ENCODE data around the gene NKAIN2.

- no peak for TF ChIP-seq CREB5 (CRISPR knock-in tag; IDR thresholded peaks at IDR 0.05; ENCODE audit: low read depth)
- TF ChIP-seq BACH2 (CRISPR knock-in tag; IDR thresholded peaks at IDR 0.05; ENCODE audit: borderline replicate concordance): no peak
- TF ChIP-seq TCF4 (CRISPR knock-in tag; IDR thresholded peaks at IDR 0.05; ENCODE audit: borderline replicate concordance): no peak
- no peak for TF ChIP-seq ZC3H10 (CRISPR knock-in tag; IDR thresholded peaks at IDR 0.05)
- TF ChIP-seq RARB (CRISPR knock-in tag; IDR thresholded peaks at IDR 0.05): no peak
- TF ChIP-seq ARNTL (CRISPR knock-in tag; IDR thresholded peaks at IDR 0.05; ENCODE audit: borderline replicate concordance, low read depth): no peak
- no peak for TF ChIP-seq ISL1 (CRISPR knock-in tag; IDR thresholded peaks at IDR 0.05)
- no peak for TF ChIP-seq ZNF70 (CRISPR knock-in tag; IDR thresholded peaks at IDR 0.05)
- TF ChIP-seq ZNF8 (CRISPR knock-in tag; IDR thresholded peaks at IDR 0.05): no peak
- TF ChIP-seq TSHZ2 (CRISPR knock-in tag; IDR thresholded peaks at IDR 0.05): no peak
- TF ChIP-seq PATZ1 (CRISPR knock-in tag; IDR thresholded peaks at IDR 0.05; ENCODE audit: borderline replicate concordance): no peak
- no peak for TF ChIP-seq CSDC2 (CRISPR knock-in tag; IDR thresholded peaks at IDR 0.05)
These were observed 530.7 kb downstream of the NKAIN2 start for GRCh38 chr6:124334359-124334758.
